Activated CD4-positive, alpha-beta T cell treated with anti-CD3 and anti-CD28 coated beads, Interleukin-2, Interleukin-4, amounts not matched to agents 100 ng/mL and 50 ng/mL, durations not matched to agents 16 hours and 8 hours (primary cell): ENCODE measurements around the gene GLIS1.

Source experiments
- DNase-seq: peaks from one replicate; pipeline ENCODE4 v3.0.0-alpha.2; 2020; ENCODE audit warnings: low spot score

GLIS1 gene

GRCh38 chr1:53485478-53486394 lies 253.2 kb downstream of the GLIS1 start:
- DNase-seq, result peak; percentile 71

DNA sequence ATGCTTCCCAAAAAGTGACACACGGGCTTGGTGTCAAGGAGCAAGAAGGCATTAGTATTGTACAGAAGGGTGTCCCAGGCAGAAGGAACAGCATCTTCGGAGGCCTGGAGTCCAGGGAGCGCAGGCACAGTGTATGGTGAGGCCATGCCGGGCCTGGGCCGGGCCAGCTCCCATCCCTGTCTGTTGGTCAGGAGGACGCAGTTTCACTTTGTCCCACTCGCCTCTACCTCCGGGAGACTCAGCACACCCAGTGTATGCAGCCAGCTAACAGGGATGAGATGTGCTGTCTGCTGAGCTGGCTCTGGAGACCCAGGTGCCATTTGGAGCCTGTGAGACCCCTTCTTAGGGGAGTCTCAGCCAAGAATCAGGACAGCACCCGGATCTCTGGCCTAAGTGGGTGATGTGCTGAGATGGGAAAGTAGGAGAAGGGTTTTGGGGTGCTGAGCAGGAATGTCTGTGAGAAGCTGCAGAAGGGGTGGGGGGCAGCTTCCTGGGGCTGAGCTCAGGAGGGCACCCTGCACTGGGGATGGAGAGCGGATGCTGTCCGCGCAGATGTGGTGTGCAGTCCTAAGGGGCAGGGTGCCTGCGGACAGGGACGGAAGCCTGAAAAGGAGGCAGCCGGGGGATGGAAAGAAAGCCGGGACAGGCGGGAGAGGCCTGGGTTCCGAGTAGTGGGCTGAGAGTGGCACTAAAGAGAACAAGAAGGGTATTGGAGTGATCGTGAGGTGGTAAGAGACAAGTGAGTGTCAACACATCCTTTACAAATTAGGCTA lies 254.1 kb downstream of the GLIS1 start:
- DNase-seq, result no peak

GRCh38 chr1:53483656-53484055 lies 255.3 kb downstream of the GLIS1 start:
- DNase-seq, result no peak

DNA sequence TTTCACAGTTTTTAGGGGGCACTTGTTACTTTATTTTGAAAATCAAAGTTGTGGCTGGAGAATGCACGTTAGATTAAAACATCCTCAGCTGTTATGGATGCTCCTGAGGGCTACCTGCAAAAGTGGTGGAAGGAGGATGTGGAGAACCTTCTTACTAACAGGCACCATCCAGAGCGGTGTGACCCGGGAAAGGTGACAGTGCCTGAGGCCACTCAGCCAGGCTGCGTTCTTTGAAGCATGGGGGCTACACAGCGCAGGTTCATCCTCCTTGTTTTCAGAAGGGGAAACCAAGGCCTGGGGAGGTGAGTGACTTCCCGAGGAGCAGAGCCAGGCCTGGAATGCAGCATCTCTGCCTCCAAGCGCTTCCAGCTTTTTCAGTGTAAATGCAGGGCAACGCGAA lies 255.8 kb downstream of the GLIS1 start:
- no peak for DNase-seq

DNA sequence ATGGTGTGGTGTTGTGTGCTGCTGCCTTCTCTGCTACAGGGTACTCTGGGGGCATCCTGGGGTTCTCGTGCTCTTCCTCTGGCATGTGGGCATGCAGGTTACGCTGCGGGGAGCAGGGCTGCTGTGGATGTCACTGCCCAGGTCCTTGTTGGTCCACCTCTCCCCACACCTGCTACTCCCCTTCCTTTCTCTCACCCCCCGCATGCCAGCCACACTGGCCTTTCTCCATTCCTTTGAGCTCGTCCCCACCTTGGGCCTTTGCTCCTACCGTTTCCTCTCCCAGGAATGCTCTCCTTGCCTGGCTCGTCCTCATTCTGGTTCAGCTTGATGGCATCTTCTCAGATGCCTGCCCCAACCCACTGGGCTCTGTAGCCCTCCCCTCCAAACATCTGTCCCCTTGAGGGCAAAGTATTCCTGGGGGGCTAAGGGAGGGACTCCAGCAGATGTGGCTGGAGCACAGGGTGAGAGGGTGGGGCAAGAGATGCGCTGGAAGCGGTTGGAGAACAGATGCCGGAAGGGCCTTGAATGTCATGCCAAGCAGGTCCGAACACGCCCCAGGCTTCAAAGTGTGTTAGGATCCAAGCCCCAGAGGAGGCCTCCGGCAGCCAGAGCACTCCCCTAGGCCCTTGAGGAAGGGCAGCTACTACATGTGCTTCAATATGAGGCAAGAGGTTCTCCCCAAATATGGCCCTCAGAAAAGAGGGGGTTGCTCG lies 256.4 kb downstream of the GLIS1 start:
- DNase-seq, result no peak

DNA sequence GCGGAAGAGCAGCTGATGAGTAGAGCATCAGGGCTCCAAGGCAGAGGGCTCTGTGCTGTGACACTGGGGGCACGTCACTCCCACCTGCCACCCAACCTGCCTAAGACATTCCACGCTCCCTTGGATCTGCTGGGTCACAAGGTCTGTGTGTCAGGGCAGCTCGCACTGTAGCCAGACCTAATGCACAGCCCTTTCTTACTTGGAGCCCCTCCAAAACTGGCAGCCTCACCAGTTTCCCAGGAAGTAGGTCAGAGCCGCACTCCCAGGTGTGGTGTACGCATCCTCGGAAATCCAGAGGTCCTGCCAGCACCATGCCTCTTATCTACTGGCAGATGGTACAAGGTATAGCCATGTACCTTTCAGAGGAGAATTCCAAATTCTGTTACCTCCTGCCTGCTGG lies 257.5 kb downstream of the GLIS1 start:
- no peak for DNase-seq

DNA sequence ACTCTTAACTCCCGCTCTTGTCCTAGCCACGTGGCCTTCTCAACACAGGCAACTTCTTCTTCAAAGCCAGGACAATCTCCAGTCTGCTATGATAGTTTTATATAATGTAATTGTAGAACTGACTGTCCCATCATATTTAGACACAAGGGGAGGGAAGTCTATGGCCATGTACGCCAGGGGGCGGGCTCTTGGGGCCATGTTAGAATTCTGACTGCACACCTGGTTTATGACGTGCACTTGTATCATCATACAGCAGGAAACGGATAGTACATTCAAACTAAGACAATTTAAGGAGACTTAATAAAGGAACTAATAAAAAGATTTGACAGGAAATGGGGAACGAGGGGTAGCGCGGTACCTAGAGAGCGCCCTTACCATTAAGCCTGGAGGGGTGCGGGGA lies 258.3 kb downstream of the GLIS1 start:
- no peak for DNase-seq

- DNase-seq, result no peak
Observed at GRCh38 chr1:53478502-53478818, 260.5 kb downstream of the GLIS1 start.

GRCh38 chr1:53477651-53478501 lies 261.1 kb downstream of the GLIS1 start:
- DNase-seq, result no peak

GRCh38 chr1:53476579-53476978 lies 262.4 kb downstream of the GLIS1 start:
- DNase-seq, result no peak

GRCh38 chr1:53475664-53476063 lies 263.3 kb downstream of the GLIS1 start:
- DNase-seq, result no peak

GRCh38 chr1:53473463-53473862 lies 265.5 kb downstream of the GLIS1 start:
- DNase-seq, result no peak

DNA sequence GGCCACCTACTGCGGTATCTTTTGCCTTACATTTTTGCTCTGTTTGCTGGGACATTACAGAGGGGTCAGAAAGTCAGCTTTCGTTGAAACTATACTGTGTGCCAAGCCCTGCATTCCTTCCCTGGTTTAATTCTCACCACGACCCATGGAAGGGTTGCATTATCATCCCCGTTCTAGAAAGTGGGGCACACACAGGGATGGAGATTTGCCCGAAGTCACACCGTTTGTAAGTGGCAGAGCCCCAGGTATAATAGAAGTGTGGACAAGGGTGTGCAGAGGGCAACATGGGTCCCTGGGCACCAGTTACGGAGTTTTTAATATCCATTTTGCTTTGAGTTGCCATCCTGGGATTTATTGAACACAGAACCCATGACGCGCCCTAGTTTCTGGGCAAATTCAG lies 268.0 kb downstream of the GLIS1 start:
- DNase-seq, result no peak

DNA sequence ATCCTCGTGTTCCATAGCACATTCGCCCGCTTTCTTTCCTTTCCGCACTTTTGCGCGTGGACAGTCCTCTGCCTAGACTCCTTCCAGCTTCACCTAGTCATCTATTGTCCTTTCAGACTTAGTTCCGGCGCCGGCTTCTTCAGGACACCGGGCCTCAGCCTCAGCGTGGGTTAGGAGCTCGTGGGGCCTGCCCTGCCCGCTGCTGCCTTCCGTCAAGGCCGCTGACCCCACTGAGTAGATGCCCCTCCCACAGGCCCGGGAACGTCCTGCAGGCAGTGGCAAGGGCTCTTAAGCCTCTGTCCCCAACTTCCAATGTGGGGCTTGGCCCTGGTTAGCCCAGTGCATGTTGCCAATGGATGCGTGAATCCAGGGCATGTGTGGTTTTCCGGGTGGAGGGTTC lies 268.4 kb downstream of the GLIS1 start:
- DNase-seq, result no peak

DNA sequence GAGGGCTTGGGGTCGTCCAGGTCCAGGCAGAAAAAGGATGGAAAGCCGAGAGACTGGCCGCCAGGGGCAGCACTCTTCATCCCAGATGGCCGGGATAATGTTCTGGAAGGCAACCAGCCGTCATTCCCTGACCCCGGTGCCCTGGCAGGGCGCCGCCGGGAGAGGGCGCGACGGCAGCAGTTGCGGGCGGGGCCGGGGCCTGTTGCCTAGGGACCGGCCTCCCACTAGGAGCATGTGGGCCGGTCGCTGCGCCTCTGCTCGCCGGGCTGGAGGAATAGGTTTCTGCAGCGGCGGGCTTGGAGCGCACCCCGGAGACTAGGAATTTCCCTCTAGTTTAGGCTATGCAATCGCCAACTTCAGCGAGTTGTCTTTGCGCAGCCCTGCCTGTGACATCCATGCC lies 268.8 kb downstream of the GLIS1 start:
- no peak for DNase-seq

DNA sequence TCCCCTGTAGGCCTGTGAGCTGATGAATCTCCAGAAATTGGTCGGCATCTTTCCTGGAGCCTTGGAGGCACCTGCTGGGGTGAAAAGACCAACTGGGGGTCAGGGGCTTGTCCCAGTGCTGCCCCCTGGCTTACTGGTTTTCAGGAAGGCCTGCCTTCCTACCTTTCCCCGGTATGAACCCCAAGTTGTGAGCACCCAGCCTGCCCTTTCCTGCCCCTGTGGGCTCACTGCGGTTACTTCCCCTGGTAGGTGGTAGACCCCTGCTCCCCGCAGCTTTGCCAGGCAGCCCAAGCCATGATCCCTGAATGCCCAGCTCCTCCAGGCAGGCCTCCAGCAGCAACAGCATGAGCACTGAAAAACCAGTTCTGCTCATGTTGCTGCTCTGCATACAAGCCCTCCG lies 269.6 kb downstream of the GLIS1 start:
- no peak for DNase-seq

DNA sequence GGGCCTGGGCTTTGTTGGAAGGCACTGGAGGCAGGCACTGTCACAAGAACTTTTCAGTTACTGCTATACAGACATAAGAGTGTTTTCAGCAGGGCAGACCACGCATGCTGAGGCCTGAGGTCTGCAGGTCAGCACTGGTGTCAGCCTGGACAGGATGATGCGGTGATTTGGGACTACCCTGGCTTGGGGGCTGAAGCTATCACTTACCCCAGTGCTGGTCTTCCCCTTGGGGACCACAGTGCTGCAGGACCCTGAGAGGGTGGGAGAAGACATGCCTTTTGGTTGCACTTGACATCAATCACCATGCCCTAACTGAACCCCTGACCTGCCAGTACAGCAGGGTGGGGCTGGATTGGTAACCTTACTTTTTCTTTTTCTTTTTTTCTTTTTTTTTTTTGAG lies 270.6 kb downstream of the GLIS1 start:
- DNase-seq, result no peak

DNA sequence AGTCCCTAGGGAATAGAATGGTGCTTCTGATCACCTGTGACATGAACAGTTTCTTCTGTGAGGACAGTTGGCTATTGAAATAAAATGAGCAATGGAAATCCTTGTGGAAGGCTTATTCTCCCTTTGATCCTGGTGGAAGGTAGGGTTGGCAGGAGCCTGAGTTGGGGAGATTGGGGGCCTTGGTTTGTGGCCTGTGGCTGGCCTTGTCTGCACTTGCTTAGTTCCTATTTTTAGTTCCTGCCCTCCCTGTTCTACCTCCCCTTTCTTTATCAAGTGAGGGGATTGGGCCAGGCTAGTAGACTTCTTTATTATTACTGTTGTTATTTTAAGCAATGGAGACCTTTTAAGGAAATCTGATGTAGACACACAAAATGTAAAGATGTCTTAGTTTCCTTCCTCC lies 271.6 kb downstream of the GLIS1 start:
- no peak for DNase-seq

DNA sequence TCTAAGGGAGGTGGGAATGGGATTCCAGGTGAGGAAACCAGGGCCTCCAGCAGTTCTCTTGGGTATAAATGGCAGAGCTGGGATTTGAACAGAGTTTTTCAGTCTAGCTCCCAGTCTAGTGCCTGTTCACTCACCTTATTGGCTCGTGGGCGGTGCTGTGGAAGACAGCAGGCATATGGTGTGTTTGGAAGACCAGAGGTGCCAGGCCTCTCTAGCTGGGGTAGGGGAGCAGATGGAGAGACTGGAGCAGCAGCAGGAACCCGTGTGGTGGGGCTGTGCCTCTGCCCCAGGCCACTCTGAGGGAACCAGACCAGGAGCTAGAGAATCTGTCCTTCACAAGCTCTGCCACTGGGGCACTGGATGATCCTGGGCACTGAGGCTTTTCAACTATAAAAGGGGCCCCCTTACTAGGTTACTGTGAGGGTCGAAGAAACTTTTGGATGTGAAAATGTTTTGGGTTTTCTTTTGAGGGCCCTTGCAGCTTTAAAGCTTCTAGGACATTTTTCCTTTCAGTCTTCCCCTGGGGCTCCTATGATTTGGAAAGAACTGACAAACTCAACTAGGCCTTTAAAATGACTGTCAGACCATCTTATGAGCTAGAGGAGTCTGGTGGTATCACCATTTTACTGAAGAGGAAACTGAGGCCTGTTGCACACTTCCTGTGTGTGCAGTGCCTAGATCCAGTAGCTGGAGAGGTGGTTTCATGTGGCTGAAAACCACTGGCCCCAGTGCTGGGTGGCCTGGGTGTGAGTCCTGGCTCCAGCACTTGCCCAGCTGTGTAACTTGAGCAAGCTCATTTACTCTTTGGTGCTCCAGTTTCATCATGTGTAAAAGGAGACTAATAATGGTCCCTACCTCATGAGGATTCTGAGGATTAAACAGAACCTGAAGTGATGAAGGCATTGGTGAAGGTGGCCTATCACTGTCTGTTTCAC lies 273.7 kb downstream of the GLIS1 start:
- DNase-seq, result no peak

DNA sequence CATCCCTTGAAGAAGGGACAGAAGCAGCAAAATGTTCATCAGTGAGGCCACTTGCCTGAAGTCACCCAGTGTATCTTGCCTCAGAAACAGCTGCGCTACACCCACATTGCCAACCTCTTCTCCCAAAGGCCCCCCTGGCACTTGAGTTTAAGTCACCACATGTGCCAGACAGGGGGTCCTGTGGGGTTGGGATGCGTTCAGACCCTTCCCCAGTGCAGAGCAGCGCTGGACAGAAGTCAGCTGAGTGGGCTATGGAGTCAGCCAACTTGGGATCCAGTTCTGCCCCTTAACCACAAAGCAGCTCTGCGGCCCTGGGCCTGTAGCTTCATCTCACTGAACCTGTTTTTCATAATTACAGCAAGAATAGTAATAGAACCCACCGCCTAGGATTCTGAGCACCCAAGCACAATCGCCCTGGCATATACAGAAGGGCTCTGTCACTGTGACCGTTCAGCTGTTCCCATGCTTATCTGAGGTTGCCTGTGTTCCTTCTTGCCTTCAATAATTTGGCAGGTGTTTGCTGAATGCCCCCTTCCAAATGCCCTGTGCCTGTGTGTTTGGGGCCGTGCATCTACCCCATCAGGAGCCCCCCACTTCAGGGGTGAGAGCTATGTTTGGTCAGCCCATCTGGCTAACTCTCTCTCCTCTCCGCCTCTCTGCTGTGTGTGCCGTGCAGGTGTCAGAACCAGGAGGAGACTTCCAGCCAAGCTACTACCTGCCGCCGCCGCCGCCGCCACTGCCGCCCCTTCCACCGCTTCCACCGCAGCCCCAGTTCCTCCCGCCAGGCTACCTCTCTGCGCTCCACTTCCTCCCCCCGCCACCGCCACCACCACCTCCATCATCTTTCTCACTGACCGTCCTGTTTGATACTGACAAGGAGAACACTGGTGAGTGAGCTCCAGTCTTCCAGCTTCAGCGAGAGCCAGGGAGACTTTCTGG lies 274.7 kb downstream of the GLIS1 start:
- no peak for DNase-seq
